GF-D8 (cell line): Measurements from ENCODE around the gene ZNF701.
"Not testable (repeated sequence)": the region's sequence is repeated elsewhere in the genome, so short reads cannot be mapped to it uniquely, and the experiment has no call there.

ENCODE experiments used
- DNase-seq: peaks from one replicate; lab custom pipeline; 2025; lab: John Stamatoyannopoulos, UW

The ZNF701 gene

DNA sequence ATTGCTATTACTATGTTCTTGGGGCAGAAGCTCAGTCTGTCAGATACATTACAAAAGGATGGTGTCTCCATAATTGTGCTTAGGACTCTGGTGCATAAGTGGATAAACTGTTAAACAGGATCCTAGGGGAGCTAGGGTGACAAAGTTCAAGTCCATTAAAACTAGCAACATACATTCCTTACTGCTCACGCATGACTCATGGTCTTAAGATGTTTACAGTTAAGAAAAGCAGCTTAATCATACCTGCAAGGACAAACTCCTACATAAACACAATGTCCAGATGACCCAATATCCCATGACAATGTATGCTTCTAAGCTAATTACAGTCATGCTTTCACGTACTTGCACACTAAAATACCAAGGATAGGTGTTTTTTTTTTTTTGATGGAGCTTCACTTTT, 3.5 kb upstream of the ZNF701 start:
- DNase-seq = no peak

DNA sequence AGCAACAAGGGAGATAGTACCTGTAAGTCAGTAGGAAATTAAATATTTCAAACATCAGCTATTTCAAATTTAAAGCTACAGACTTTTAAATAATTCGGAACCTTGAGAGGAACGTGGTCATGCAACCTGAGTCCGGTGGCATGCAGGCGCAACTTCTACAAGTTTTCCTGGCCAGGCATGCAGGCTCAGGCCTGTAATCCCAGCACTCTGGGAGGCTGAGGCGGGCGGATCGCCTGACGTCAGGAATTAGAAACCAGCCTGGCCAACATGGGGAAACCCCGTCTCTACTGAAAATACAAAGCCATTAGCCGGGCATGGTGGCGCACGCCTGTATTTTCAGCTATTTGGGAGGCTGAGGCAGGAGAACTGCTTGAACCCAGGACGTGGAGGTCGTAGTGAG, 2.2 kb upstream of the ZNF701 start:
- no peak for DNase-seq

DNA sequence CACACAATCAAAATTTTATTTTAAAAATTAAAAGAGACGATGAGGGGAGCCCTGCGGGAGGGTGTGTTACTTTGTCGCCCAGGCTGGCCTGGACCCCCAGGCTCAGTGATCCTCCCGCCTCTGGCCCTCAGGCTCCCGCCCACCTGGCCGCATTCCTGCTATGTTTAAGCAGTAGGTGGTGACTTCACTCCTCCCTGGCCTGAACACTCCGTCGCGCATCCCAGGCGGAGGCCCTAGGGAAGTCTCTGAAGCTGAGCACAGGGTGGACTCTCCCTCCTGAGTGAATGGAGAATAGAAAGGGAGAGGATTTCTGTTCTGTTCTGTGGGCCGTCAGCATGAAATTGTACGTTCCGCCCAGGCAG, 468 bp upstream of the ZNF701 start:
- not testable (repeated sequence) for DNase-seq

DNA sequence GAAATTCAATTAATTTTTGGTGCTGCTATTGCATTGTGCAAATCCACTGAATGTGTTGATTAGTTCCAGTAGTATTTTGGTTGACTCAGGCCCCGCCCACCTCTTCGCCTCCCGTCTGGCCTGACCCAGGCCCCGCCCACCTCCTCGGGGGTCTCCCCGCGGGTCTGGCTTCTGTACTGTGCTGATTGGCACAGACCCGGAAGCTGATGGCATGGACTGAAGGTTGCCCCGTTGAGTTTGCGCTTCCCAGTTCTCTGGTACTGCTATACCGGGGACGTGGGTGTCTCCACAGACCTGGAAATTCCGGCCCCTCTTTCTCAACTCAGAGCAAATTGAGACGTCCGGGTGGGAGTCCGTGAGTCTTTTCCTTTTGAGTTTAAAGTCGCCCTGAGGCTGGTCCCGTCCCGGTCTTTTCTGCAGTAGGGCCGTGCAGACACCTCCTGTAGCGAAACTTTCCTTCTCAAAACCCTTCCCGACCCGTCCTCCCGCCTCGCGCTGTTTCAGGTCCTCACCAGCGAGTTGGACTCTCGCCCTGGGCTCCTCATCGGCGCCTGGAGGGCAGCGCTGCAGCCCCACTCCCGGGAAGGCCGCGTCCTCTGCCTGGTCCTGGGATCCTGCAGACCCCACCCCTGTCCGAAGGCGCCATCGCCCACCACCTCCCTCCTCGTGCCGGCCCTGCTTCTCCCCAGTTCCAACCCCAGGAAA, 14.8 kb downstream of the ZNF701 start:
- DNase-seq = no peak

DNA sequence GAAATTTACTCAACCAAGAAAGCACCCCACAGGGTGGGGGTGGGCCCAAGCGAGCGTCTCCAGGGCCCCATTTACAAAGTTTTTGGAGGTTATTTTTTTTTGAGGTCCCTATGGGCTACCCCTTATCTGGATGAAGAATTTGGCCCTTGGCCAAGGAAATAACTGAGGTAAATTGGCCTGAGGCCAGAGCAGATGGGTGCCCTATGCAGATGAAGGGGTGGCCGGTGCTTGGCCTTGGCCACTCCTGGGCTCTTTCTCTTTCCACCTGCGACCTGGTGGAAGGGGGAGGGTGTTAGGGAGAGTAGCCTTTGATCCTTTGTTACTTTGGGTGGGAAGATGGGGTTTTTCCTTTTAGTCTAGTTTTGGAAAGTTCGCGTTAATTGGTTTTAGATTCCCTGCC, 15.5 kb downstream of the ZNF701 start:
- no peak for DNase-seq

DNA sequence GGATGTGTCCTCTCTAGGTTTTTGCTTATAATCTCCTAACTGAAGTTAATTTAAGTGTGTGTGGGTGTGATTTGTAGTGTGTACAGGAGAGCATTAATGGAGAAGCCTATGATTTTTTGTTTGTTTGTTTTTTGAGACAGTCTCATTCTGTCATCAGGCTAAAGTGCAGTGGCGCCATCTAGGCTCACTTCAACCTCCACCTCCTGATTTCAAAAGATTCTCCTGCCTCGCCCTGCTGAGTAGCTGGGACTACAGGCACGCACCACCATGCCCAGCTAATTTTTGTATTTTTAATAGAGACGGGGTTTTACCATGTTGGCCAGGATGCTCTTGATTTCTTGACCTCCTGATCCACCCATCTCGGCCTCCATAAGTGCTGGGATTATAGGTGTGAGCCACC, 20.6 kb downstream of the ZNF701 start:
- DNase-seq = no peak

DNA sequence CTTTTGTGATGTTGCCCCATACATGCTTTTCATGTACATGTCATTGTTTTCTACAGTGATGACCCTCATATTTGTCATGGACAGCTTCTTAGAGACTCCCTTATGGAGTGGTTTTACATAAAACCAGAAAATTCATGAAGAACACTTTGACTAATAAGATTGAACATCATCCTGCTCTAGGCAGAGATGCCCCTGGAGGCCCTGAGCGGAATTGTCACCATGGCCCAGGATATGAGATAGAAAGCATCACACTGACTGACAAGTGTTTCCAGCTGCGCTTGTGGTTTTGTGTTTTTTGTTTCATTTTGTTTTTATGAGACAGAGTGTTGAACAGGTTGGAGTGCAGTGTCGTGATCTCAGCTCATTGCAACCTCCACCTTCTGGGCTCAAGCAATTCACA, 22.2 kb downstream of the ZNF701 start:
- DNase-seq = no peak

DNA sequence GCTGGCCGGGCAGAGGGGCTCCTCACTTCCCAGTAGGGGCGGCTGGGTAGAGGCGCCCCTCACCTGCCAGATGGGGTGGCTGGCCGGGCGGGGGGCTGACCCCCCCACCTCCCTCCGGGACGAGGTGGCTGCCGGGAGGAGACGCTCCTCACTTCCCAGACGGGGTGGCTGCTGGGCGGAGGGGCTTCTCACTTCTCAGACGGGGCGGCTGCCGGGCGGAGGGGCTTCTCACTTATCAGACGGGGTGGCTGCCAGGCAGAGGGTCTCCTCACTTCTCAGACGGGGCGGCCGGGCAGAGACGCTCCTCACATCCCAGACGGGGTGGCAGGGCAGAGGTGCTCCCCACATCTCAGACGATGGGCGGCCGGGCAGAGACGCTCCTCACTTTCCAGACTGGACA, 23.4 kb downstream of the ZNF701 start:
- DNase-seq = not testable (repeated sequence)

DNA sequence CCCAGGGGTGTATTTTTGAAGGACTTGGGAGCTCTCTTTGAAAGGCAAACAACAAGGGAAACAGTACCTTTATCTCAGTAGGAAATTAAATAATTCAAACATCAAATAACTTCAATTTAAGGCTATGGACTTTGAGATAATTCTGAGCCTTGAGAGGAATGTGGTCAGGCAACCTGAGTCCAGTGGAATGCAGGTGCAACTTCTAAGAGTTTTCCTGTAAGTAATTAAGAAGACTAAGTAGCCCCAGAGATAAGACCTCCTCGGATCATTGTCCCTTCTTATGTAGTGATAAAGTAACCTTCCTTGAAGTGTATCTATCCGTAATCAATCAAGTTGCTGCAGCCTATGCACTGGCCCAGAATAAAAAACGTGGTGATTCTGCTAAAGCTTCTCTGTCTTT, 29.2 kb downstream of the ZNF701 start:
- DNase-seq = no peak

DNA sequence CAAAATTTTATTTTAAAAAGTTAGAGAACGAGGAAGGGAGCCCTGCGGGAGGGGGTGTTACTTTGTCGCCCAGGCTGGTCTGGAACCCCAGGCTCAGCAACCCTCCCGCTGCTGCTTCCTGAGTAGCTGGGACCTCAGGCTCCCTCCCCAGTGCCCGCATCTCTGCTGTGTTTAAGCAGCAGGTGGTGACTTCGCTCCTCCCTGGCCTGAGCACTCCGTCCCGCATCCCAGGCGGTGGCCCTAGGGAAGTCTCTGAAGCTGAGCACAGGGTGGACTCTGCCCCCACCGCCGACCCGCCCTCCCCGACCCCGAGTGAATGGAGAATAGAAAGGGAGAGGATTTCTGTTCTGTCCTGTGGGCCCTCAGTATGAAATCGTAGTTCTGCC, 30.5 kb downstream of the ZNF701 start:
- no peak for DNase-seq

DNA sequence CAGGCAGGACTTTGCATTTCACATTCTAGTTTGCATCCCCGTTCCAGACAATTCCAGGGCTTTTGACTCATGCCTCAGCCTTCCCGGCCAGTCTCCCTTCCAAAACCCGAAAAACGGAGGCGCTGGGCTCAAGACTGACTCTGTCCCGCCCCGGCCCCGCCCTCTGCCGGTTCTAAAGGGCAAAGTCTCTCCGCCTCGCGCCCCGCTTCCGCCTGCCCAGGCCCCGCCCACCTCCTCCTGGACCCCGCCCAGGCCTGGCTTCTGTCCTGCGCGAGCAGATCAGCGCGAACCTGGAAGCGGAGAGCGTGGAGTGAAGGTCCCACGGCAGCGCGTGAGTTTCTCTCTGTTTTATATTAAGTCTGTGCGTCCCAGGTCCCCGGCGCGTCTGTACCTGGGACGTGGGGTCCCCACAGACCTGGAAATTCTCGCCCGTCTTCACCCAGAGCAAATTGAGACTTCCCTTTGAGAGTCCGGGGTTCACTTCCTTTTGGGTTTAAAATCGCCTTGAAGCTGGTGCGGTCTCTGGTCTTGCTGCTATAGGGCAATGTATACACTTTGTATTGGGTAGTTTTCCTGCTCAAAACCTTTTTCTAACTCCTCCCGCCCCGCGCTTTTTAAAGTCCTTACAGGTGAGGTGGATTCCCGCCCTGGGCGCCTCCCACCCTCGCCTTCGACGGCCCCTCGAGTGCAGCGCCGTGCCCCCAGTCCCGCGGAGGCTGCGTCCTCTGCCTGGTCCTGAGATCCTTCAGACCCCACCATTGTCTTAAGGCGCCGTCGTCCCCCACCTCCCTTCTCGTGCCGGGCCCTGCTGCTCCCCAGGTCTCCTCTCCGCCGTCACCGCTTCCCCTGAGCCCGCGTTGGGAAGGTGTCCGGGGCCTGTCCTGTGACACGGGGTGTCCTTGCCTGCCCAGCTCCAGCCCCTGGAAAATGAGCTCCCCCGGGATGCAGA, 31.2 kb downstream of the ZNF701 start:
- peak; percentile 59 for DNase-seq

DNA sequence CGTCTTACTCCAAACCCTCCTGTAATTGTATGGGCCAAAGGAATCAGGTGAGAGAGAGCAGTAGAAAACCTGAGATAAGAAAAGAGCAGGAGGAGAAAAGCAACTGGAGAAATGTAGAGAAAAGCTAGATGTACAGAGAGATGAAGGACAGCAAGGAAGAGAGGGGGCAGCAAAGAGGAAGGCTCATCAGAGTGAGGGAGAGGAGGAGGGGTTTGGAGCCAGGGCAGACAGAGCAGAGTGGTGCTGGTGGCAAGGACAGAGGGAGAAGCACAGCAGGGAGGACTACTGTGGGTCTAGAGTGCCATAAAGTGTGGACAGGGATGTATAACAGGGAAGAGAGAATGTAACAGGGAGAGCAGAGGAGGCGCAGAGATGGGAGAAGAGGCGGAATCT, 31.9 kb downstream of the ZNF701 start:
- peak; percentile 12 for DNase-seq

DNA sequence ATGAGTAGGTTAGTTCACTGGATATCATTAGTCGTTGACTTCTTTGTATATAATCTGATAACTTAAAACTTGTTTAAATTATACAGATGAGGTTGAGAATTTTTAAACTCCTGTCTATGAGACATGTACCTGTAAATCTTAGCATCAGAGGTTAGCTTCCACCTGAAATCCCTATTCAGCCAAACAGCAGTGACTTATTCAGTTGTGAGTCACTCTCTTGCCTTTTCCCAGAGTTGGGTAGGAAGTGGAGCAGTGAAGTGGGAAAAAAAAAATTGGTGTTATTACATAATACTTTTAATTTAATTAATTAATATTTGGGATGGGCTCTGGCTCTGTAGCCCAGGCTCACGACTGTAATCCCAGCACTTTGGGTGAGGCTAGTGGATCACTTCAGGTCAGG, 32.9 kb downstream of the ZNF701 start:
- DNase-seq = no peak

DNA sequence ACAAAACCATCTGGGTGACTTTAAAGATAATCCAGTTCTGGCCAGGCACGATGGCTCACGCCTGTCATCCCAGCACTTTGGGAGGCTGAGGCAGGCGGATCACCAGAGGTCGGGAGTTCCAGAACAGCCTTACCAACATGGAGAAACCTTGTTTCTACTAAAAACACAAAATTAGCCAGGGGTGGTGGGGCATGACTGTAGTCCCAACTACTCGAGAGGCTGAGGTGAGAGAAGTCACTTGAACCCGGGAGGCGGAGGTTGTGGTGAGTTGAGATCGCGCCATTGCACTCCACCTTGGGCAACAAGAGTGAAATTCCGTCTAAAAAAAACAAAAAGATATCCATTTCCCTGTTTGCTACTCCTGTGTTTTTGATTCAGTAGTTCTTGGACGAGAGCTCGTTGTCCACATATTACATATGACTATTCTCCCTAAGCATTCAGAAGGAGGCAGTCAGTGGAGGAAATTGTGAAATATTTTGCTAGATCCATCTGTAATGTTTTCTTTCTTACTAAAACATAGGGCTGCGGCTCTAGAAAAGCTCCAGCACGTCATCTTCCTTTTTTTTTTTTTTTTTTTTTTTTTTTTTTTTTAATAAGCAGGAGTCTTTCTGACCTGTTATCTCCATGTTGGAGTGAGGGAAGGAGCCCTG, 33.6 kb downstream of the ZNF701 start:
- no peak for DNase-seq

DNA sequence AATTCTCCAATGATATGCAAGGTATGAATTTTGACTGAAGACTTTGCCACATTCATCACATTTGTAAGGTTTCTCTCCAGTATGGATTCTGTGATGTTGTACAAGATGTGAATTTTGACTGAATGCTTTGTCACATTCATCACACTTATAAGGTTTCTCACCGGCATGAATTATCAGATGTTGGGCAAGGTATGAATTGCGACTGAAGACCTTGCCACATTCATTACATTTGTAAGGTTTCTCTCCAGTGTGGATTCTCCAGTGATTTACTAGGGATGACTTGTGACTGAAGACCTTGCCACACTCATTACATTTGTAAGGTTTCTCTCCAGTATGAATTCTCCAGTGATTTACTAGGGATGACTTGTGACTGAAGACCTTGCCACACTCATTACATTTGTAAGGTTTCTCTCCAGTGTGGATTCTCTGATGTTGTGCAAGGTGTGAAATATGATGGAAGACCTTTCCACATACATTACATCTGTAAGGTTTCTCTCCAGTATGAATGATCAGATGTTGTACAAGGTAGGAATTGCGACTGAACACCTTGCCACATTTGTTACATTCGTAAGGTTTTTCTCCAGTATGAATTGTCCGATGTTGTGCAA, 43.3 kb downstream of the ZNF701 start:
- DNase-seq = no peak

DNA sequence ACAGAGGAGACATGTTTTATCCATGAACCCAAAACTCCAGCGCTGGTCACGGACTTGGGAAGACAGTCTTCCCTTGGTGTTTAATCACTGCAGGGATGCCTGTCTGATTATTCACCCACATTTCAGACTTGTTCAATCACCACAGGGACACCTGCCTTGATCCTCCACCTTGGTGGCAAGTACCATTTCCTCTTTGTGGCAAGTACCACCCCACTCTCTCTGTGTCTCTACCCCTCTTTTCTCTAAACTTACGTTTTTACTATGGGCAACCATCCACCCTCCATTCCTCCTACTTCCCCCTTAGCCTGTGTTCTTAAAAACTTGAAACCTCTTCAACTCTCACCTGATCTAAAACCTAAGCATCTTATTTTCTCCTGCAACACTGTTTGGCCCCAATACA, 51.3 kb downstream of the ZNF701 start:
- no peak for DNase-seq

DNA sequence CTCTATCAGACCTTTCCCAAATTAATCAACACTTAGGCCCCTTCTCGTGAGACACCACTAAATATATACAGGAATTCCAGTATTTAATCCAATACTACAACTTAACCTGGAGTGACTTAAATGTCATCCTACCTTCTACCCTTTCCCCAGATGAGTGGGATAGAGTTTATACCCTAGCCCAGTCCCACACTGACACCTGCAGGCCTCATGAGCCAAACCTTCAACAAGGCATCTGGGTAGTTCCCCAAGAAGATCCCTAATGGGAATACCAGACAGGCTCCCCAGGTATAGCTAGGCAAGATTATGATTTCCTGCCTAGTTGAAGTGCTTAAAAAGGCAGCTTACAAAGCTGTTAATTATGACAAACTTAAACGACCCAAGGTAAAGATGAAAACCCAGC, 52.2 kb downstream of the ZNF701 start:
- DNase-seq = no peak

DNA sequence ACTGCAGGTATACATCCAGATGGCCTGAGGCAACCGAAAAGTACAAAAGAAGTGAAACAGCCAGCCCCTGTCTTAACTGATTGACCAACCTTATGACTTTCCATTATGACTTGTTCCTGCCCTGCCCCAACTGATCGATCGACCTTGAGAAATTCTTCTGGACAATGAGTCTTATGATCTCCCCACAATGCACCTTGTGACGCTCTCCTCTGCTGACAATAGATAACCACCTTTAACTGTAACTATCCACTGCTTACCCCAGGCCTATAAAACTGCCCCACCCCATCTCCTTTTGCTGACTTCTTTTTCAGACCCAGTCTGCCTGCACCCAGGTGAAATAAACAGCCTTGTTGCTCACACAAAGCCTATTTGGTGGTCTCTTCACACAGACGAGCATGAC, 56.8 kb downstream of the ZNF701 start:
- no peak for DNase-seq

DNA sequence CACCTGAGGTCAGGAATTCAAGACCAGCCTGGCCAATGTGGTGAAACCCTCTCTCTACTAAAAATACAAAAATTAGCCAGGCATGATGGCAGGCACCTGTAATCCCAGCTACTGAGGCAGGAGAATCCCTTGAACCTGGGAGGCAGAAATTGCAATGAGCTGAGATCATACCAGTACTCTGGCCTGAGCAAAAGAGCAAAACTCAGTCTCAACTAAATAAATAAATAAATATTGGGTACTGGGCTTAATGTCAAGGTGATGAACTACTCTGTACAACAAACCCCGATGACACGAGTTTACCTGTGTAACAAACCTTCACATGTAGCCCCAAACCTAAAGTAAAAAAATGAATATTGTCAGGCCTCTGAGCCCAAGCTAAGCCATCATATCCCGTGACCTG, 57.4 kb downstream of the ZNF701 start:
- DNase-seq = not testable (repeated sequence)

DNA sequence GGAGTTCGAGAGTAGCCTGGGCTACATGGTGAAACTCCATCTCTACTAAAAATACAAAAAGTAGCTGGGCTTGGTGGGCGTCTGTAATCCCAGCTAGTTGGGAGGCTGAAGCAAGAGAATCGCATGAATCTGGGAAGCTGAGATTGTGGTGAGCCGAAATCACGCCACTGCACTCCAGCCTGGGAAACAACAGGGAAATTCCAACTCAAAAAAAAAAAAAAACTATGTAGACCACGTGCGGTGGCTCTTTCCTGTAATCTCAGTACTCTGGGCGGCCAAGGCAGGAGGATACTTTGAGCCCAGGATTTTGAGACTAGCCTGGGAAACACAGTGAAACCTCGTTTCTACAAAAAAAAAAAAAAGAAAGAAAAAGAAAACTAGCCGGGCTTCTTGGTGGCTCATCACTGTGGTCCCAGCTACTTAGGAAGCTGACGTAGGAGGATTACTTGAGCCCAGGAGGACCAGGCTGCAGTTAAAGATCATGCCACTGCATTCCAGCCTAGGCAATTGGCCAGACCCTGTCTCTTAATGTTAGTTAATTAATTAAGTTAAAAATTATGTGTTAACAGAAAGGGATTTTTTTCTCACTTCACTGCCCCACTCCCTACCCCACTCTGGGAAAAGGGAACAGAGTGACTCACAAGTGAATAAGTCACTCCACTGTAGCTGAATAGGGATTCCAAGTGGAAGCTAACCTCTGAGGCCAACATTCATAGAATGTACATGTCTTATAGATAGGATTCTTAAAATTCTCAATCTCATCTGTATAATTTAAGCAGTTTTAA, 65.9 kb downstream of the ZNF701 start:
- no peak for DNase-seq
